ENCODE results near the gene ANKH. TPM values are rescaled to one million over a fixed set of nuclear protein-coding genes. Genes with fewer than 3 reads are reported as not detected.

Gene ANKH
- total RNA-seq, 1 donor from 2014 or later, result 0.19 TPM

- no peak overlapping the region for H3K4me3 ChIP-seq
- H3K79me2 ChIP-seq (ENCODE audit: low read depth), result peaks cover 83% of the 10 kb centered on the region
- no peaks in the 10 kb centered on the region for H3K36me3 ChIP-seq
- H3K27ac ChIP-seq, result no peak overlapping the region
- Mint-ChIP-seq H3K4me3 (no peak overlapping the region), H3K27me3 (ENCODE audit: insufficient read depth, low read depth) (peaks cover 4% of the 10 kb centered on the region), H3K36me3 (peaks cover 8% of the 10 kb centered on the region), H3K4me1 (peaks cover 34% of the 10 kb centered on the region), H3K9me3 (no peaks in the 10 kb centered on the region), H3K27ac (no peak overlapping the region)
- peaks cover 14% of the 10 kb centered on the region for H3K4me1 ChIP-seq
- H3F3A ChIP-seq (ENCODE audit: low read depth), result peaks cover 8% of the 10 kb centered on the region
- H3K9me3 ChIP-seq (ENCODE audit: low read depth), result no peaks in the 10 kb centered on the region
- no peak overlapping the region for H3K9ac ChIP-seq
- TF ChIP-seq EZH2phosphoT487 (IDR thresholded peaks at IDR 0.05) (no peak), EZH2 (IDR thresholded peaks at IDR 0.05) (no peak), CTCF (IDR thresholded peaks at IDR 0.05) (no peak)
- no peak overlapping the region for H2AFZ ChIP-seq (replicated peaks)
- peaks cover 16% of the 10 kb centered on the region for H3K27me3 ChIP-seq
- H4K20me1 ChIP-seq (ENCODE audit: low read depth), result peaks cover 55% of the 10 kb centered on the region
- no peak overlapping the region for H3K4me2 ChIP-seq
- no peak for DNase-seq (ENCODE audit: low spot score)
Observed at GRCh38 chr5:14667290-14667689, 204.3 kb downstream of the ANKH start.

GRCh38 chr5:14666357-14666756, 205.2 kb downstream of the ANKH start:
- peaks cover 32% of the 10 kb centered on the region for H3K4me1 Mint-ChIP-seq
- Histone ChIP-seq H3K4me1 (peaks cover 14% of the 10 kb centered on the region), H3K4me2 (peak overlapping the region; percentile 89), H2AFZ (replicated peaks) (no peak overlapping the region), H3K79me2 (ENCODE audit: low read depth) (peaks cover 74% of the 10 kb centered on the region), H3K27ac (no peak overlapping the region), H3K9ac (no peak overlapping the region), H3K9me3 (ENCODE audit: low read depth) (no peaks in the 10 kb centered on the region), H3K4me3 (no peak overlapping the region), H4K20me1 (ENCODE audit: low read depth) (peaks cover 50% of the 10 kb centered on the region), H3F3A (ENCODE audit: low read depth) (peaks cover 8% of the 10 kb centered on the region), H3K27me3 (peaks cover 16% of the 10 kb centered on the region), H3K36me3 (no peaks in the 10 kb centered on the region)
- H3K36me3 Mint-ChIP-seq, result peaks cover 11% of the 10 kb centered on the region
- peaks cover 4% of the 10 kb centered on the region for H3K27me3 Mint-ChIP-seq (ENCODE audit: insufficient read depth, low read depth)
- DNase-seq (ENCODE audit: low spot score), result no peak
- H3K4me3 Mint-ChIP-seq, result peak overlapping the region; percentile 97
- no peaks in the 10 kb centered on the region for H3K9me3 Mint-ChIP-seq
- no peak for TF ChIP-seq EZH2phosphoT487 (IDR thresholded peaks at IDR 0.05)
- TF ChIP-seq EZH2 (IDR thresholded peaks at IDR 0.05), result no peak
- TF ChIP-seq CTCF (IDR thresholded peaks at IDR 0.05), result no peak
- no peak overlapping the region for H3K27ac Mint-ChIP-seq

- Mint-ChIP-seq H3K36me3 (peaks cover 13% of the 10 kb centered on the region), H3K27ac (no peak overlapping the region), H3K9me3 (no peaks in the 10 kb centered on the region), H3K27me3 (ENCODE audit: insufficient read depth, low read depth) (peaks cover 4% of the 10 kb centered on the region), H3K4me3 (peak overlapping the region; percentile 97), H3K4me1 (peaks cover 32% of the 10 kb centered on the region)
- Histone ChIP-seq H3F3A (ENCODE audit: low read depth) (peaks cover 8% of the 10 kb centered on the region), H3K9ac (no peak overlapping the region), H3K27me3 (peaks cover 16% of the 10 kb centered on the region), H3K9me3 (ENCODE audit: low read depth) (no peaks in the 10 kb centered on the region), H3K36me3 (no peaks in the 10 kb centered on the region), H4K20me1 (ENCODE audit: low read depth) (peaks cover 48% of the 10 kb centered on the region), H2AFZ (replicated peaks) (no peak overlapping the region), H3K4me1 (peaks cover 14% of the 10 kb centered on the region), H3K27ac (no peak overlapping the region), H3K79me2 (ENCODE audit: low read depth) (peaks cover 70% of the 10 kb centered on the region), H3K4me3 (peak overlapping the region; percentile 75), H3K4me2 (peak overlapping the region; percentile 89)
- DNase-seq (ENCODE audit: low spot score), result peak; percentile 29
- TF ChIP-seq EZH2 (IDR thresholded peaks at IDR 0.05) (no peak), CTCF (IDR thresholded peaks at IDR 0.05) (peak; percentile 24), EZH2phosphoT487 (IDR thresholded peaks at IDR 0.05) (no peak)
Observed at GRCh38 chr5:14665949-14666348, 205.6 kb downstream of the ANKH start.

All from neural progenitor cell (in vitro differentiated cells).